Measurements from ENCODE around the gene MEG3. TPM values are rescaled to one million over a fixed set of nuclear protein-coding genes. Genes with fewer than 3 reads are reported as not detected.
A peak's percentile ranks its signal among the peaks of the same experiment; 100 is the strongest.

MEG3 gene
- total RNA-seq, 1 experiment from 2014 or later = not detected

DNA sequence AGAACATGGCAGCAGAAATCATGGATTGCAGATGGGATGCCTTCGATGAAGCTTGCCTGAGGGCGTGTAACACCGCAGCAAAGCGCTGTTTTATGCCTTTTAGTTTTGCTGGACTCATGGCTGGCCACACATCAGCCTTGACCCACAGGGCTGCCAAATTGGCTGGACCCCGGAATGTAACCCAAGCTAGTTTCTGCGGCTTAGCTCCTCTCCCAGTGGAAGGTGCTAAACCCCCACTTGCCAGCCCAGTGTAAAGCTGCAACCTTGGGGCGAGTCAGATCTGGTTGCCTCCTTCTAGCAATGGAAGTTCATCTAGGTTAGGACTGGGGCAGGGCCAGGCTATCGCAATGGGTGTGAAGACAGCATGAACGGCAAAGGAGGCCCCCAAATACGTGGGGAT lies 38.3 kb downstream of the MEG3 start:
- no peak for DNase-seq (ENCODE audit: low read depth)

DNA sequence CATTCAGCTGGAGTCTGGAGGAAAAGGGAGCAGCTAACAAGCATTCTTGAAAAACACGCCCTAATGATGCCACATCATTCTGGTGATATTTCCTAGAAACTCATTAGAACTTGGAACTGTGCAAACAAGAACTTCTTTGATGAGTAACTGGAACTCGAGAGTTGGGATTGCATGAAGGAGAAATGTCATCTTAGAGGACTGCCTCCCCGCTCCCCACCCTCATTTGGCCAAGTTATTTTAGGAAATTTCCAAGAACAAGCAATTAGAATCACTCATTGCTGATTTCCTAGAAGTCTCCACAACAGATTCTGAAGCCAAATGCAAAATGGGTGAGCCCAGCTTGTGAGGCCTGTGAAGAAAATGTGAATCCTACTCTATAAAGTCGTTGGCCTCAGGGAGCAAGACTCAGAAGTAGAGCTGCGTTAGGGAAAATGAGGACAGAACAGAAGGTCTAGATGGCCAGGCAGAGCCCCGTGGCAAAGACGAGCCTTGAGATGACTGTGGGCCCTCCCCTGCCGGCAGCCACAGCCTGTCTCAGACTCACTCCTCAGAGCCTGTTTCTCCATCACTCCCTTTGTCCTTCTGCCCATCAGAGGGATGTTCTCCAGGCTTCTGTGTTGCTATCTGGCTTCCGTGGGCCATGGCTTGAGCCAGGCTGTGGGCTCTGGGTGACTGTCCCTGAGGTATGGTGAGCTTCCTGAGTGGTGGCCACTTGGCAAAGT lies 39.2 kb downstream of the MEG3 start:
- no peak for DNase-seq (ENCODE audit: low read depth)

DNA sequence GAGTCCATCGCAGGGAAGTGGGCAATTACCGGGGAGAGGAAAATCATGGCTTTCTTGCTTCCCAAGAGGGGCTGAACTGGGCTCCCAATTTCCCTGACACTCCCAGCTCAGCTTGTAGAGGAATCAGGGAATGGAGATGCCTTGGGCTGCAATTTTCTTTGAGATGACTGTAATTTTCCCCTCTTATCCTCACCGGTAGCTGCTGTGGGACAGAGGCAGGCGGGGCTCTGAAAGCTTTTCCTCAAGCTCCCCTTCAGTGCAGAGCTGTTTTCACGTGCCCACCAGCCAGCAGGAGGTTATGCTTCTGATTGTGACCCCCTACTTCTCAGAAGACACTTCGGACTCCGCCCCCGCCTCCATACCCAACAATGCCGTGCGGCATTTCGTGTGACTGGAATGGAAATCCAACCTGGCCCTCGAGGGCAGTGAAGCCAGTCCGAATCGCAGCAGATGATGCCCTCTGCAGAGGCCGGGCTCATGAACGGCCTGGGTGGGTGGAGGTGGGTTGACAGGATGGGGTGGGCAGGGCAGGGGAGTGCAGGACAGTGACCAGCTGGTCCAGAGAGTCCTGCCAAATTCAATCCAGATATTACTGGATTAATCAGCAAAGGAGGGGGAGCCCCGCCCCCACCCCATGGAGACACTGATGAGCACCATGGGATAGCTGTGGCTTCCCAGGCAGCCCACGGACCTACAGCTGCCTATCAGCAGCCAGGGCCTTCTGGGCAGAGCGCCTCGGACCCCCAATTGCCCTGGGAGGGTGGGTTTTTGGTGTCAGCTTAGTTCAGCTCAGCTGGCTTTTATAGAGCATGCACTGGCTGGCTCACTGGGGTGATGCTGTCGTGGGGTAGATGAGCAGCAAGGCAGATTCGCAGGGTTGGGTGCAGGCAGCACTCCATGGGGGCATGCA lies 40.0 kb downstream of the MEG3 start:
- no peak for DNase-seq (ENCODE audit: low read depth)

DNA sequence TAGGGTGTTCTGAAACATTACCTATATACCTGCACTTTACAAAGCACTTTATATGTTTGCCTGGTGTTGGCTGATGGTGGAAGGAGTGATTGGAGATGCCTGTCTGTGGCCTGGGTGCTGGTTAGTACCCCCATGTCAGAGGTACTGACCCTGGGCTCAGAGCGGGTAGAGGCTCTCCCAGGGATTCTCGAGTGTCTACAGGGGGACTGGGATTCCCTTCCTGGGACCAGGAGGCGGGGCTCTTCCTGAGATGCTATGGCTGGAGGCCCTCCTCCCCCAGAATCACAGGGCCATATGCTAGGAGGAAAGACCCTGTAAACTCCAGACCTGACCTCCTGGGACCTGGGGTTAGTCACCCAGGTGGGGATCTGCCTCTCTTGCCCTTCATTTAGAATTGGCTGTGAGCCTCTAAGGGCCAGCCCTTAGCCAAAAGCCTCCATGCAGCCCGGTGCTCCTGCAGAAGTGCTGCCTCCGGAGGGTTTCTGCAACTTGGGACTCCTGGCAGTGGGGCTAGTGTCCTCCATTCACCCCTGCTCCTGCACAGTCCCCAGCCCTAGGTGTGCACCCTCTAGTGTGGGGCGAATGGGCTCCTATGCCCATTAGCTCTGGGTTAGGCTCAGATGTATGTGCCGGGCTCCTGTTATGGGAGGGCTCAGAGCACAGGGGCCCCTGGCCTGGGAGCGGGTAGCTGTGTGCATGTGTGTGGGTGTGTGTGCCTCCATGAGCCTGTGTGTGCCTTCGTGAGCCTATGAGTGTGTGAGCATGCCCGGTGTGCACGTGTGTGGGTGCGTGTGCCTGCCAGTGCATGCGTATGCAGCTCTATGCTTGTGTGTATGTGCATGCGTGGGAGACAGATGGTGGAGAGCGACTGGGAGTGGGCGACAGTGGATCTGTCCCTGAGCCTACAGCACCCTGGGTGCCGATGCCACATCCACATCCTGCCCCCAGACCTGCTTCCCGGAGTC lies 41.0 kb downstream of the MEG3 start:
- no peak for DNase-seq (ENCODE audit: low read depth)

DNA sequence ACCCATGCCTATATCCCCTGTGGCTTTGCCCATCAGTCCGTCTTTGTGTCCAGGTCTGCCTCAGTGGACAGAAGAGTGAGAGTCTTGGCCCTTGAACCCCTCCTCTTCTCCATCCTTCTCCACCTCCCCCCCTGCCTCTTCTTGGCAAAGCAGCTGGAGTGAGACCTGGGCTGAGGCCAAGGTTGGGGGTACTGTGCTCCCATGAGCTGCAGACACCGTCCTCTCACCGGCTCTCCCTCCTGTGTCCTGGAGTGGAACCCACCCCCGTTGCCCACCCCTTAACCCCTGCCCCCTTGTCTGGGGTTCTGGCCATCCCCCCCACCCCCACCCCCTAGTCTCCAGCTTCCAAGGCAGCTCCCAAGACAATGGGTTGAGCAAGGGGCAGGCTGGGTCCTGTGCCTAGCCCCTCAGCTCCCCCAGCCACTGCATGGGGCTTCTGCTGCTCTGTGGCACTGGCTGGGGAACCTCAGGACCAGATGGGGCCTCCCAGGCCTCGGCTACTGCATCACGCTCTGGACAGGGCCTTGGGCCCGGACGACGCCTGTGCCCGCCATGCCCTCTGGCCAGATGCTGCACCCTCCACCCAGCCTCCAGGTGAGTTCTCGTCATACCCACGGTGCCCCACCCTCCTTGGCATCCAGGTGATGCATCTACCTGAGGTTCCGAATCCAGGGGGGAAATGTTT lies 41.9 kb downstream of the MEG3 start:
- no peak for DNase-seq (ENCODE audit: low read depth)

DNA sequence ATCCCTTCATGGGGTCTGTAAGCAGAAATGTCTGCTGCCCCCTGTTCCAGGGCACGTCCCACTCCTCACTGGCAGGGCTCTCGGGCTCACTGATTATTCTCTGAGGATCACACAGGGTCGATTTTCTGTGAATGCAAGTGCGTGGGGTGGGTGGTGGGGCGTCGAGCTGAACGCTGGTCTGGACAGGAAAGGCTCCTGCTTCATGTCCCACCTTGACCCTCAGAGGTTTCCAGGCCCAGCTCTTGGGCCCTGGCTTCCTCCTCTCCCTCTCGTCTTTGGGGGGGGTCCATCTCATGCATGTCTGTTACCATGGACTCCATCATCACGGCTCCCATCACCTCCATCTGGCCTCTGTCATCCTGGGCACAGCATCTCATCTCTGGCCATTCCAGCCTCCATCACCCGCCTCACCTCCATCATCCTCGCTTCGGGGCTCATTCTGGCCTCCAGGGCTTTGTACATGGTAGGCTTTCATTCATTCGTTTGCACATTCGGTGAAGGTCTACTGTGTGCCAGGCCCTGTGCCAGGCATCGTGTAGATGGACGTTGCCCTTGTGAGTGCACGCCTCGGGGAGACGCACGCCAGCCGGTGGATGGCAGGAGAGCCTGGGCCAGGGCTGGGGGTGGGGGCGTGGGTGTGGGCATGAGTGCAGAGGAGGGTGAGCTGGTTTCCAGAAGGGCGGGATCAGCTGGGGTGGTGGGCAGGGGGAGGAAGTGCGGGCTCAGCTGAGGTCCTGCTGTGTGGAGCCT lies 42.9 kb downstream of the MEG3 start:
- no peak for DNase-seq (ENCODE audit: low read depth)

DNA sequence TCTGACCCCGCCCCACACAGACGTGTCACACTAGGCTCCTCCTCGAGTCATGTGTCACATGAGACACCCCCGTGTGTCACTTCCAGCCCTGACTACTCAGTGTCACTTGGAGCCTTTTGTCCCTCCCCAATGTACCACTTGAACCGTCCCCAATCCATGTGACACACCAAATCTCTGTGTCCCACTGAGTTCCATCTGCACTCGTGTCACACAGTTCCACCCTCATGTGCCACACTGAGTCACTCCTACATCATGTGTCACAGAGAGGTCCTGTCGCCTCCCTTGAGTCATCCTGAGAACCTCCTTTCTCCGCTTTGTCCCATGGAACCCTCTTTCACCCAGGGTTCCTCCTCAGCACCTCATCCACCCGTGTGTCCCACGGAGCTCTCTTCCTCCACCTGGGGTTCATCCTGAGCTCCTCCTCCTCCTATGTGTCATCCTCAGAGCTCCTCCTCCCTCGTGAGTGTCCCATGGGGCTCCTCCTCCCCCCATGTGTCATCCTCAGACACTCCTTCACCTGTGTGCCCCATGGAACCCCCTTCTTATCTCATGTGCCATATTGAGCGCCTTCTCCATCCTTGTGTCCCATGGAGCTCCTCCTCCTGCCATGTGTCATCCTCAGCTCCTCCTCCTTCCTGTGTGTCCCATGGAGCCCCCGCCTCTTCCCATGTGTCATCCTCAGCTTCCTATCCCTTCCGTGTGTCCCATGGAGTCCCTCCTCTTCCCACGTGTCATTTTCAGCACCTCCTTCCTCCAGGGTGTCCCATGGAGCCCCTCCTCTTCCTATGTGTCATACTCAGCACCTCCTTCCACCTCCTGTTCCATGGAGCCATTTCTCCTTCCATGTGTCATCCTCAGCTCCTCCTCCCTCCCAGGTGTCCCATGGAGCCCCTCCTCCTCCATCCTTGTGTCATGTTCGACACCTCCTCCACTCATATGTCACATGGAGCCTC lies 45.6 kb downstream of the MEG3 start:
- peak; percentile 88 for DNase-seq (ENCODE audit: low read depth)

DNA sequence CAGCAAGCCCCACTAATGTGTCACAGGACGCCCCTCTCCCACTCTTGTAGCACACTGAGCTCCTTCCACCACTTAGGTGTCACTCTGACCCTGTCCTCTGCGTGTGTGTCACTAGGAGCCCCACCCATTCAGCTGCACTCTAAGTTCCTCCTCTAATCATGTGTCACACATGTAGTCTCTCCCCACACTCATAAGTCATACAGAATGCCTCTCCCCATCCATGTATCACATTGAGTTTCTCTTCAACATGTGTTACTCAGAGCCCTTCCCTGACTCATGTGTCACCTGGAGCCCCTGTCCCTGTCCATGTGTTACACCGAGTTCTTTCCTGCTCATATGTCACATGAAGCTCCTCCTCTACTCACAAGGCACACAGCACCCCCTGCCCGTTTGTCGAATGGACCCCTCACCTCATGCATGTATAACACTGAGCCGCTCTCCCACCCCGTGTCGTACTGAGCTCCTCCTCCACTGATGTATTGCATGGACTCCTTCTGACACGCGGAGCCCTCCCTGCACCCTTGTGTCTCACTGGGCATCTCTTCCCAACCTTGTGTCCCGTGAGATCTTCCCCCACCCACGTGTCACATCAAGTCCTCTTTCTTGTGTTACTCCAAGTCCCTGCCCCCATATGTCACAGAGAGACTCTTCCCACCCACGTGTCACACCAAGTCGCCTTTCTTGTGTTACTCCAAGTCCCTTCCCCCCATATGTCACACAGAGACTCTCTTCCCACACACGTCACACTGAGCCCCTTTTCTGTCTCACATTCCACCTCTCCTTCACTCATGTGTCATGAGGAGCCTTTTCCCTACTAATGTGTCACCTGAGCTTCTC lies 46.6 kb downstream of the MEG3 start:
- no peak for DNase-seq (ENCODE audit: low read depth)

DNA sequence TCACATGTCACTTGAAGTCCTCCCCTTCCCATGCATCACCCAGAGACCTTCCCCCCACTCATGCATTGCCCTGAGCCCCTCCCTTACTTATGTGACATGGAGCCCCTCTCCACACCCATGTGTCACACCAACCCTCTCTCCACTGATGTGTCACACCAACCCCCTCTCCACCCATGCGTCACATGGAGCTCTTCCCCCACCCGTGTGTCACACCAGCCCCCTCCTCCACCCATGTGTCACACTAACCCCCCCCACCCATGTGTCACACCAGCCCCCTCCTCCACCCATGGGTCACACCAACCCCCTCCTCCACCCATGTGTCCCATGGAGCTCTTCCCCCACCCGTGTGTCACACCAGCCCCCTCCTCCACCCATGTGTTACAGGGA lies 47.2 kb downstream of the MEG3 start:
- no peak for DNase-seq (ENCODE audit: low read depth)

DNA sequence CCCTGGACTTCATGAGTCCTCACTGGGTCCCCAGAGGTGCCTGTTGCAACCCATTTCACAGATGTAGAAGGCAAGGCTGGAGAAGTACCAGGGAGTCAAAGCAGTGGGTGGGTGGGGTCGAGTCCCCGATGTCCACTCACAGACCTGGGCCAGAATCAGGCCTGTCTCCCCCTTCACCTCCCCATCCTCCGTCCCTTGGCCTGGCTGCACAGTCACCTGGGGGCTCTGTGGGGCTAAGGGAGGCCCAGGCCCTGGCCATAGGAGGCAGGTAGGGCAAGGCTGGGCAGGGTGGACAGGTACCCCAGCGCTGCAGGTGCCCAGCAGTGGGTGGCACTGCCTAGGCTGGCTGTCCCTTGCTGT lies 48.1 kb downstream of the MEG3 start:
- DNase-seq (ENCODE audit: low read depth) = no peak

DNA sequence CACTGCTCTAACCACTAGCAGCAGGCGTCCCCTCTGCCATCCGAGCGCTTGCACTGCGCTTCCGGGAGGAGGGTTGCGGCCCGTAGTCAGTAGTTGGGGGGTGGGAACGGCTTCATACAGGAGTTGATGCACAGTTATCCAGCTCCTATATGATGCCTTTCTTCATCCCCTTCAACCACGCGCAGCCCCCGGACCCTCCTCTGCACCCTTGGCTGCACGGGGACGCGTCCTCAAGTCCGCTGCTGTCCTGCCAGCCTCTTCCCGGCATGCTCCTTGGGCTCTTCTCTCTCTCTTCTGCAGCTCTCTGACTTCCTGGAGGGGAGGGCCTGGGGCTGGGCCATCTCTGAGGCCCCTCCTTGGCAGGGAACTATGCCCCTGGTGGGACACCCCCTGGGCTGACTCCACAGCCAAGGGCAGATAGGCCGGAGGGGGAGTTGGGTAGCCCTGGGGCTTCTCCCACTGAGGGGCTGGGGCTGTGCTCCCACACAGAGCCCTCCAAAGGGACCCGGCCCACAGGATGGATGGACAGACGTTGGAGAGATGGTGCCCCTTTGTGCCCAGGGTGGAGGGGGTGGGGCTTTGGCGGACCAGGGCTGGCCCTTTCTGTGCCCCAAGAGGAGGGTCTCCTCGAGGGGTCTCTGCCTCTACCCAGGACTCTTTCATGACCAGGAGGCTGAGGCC lies 48.6 kb downstream of the MEG3 start:
- DNase-seq (ENCODE audit: low read depth) = no peak

DNA sequence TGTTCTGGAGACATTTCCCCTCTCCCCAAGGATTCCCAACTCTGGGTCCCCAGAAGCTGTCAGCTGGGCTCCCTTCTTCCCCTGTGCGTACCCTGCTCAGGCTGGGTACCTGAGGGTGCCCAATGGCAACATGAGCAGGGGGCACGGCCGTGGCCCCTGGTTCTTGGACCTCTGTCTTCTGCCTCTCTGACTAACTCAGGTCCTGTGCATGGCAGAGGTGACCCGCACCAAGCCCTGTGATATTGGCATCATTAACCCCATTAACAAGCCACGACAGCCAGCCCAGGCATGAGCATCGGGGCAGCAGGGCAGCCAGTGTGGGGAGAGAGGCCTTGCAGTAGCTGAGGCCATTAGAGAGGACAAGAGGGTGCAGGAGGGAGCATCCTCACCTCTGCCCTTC lies 49.2 kb downstream of the MEG3 start:
- DNase-seq (ENCODE audit: low read depth) = no peak

DNA sequence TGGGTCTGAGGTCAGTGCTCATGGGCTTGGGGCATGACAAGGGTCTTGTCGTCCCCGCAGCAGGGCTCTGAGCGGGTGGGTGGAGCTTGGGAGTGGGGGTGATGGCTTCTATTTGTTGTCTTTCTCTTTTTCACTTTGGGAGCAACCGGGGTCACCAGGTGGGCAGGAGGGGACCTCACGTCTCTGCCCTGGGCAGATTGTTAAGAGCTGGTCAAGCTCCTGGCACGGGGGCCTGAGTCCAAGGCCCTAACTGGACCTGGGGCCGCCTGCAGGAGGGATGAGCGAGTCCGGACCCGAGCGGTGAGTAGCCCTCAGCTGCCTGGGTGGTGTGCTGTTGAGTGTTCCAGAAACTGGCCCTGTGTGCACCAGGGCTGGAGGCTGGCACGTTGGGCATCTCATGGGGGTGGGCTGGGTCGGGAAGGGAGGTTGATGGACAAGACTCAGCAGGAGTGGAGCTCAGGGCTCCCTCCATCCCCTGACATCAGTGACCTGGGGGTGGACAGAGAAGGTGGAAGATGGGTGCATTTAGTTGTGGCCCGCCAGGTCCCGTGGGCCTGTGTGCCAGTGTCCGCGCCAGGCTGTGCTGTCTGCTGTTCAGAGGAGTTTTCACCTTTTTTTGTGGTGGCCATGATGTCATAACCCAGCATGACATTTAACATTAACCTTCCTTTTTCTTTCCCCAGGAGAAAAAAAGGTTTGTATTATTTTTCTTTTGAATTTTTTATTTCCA lies 50.1 kb downstream of the MEG3 start:
- DNase-seq (ENCODE audit: low read depth) = no peak

DNA sequence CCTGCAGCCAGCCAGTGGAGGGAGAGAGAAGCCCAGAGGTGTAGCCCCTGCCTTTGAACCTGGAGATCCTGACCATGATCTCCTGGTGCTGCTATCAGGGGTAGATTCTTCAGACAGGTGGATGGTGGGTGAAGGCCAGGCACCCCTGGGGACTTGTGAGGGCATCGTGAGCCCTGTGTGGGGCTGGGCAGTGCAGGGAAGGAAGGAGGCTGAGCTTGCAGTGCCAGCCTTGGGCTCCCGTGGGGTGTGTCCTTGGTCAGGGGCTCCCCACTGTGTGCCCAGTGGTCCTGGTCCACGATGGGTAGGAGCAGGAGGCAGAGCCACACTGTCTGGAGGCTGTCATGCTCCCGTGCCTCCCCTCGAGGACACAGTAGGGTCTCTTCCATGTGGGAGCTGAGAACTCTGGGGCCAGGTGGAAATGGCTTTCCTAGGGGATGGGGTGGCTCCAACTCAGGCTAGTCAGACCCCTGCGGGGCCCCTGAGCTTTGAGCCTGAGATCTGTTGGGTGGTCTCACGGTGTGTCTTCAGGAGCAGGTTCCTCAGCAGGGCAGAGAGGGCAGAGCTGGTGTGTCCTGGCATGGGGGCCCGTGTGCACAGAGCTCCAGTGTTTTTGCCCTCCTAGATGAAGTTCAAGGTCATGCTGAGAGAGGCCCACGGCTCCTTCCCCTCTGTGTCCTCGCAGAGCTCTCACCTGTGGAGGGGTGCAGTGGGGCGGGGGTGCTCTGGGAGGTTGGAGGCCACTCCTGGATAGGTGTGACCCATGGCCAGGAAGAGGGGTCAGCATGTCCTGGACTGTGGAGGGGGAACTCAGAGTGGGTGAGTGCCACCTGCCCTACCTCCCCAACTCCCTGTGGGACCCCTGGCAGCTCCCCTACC lies 52.6 kb downstream of the MEG3 start:
- DNase-seq (ENCODE audit: low read depth) = no peak

DNA sequence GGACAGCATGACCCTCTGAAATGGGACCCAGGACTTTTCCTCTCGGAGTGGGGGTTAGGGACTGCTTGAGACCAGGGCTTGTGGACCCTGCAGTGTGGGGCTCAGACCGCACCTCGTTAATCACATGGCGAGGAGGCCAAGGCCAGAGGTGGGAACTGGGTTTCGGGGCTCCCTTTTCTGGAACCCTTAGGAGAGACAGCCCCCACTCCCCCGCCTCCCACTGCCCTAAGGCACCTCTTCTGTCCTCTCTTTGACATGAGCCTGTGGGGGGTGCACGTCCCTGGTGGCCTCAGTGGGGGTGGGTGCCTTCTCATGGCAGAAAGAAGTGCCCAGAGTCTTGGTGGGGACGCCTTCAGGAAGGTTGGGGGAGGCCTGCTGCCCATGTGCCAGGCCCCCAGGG lies 53.3 kb downstream of the MEG3 start:
- no peak for DNase-seq (ENCODE audit: low read depth)

DNA sequence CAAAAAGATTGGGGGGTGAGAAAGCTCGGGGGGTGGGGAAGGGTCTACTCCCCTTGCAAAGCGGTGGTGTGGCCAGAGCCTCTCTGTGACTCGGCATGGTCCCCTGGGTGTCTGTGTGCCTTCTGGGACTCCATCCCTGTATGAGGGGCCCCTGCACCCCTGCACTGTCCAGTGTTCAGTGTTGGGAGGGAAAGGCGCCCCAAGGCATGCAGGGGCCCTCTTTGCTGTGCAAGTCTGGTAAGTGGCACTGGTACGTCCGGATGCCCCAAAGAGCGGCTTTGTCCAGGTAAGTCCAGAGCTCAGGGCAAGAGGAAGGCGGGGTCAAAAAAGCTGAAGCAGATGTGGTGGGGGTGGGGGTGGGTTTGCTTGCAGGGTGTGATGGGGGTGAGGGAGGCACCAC lies 53.9 kb downstream of the MEG3 start:
- DNase-seq (ENCODE audit: low read depth) = no peak
